Stimulated activated CD4-positive, alpha-beta T cell treated with anti-CD3 and anti-CD28 coated beads, Interleukin-4, amount 100 ng/mL, for 4 hours (primary cell): ENCODE data around the gene SLC51A.
"Not testable (repeated sequence)": the region's sequence is repeated elsewhere in the genome, so short reads cannot be mapped to it uniquely, and the experiment has no call there.

Experiments
- DNase-seq, 2 experiments: peaks; one replicate each; pipeline ENCODE4 v3.0.0-alpha.2; 2020

The SLC51A gene

DNA sequence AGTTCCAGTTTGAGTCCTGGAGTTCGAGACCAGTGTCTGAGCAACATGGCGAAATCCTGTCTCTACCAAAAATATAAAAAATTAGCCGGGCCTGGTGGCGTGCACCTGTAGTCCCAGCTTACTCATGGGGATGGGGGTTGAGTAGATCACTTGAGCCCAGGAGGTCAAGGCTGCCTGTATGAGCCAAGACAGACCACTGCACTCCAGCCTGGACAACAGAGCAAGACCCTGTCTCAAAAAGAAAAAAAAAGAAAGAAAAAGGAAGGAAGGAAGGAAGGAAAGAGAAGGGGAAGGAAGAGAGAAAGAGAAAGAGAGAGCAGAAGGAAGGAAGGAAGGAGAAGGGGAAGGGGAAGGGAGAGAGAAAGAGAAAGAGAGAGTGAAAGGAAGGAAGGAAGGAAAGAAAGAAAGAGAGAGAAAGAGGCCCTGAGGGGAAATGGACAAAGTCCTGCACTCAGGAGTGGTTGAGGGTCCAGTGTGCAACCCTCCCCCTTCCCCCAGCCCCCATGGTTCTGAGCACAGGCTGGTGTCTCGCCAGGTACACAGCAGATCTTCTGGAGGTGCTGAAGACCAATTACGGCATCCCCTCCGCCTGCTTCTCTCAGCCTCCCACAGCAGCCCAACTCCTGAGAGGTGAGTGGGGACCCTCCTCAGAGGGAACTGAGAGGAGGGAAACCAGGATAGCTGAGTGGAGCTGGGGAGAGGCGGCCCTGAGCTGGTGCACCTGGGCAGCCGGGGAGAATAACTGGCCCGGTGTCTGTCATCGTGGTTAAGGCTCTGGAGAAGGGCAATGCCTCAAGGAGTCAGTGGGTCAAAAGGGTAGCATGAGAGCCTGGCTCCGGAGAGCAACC is 1.2 kb downstream of the SLC51A start:
- DNase-seq: no peak

DNA sequence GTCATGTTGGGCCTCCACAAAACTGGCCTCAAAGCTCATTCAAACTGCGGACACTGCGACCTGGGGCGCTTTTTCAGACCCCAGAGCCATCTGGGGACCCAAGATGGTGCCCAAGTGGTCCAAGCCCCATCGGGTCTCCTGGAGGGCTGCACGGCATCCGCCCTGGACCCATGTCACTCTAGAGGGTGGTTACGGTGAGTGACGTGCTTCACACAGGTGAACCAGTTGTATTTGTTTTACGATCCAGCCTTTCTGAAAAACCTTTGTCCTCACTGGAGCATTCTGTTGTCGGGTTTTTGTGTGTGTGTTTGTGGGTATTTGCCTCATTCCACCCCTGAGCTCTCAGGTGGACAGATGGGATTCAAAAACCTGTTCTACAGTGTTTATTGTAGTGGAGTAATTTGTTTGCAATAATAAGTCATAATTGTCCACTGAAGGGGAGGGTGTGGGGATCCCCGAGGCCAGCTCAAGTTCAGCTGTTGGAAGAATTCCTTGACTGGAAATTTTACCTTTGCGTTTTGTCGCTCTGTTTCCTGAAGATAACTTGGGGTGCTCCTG is 1.9 kb downstream of the SLC51A start:
- DNase-seq: no peak

DNA sequence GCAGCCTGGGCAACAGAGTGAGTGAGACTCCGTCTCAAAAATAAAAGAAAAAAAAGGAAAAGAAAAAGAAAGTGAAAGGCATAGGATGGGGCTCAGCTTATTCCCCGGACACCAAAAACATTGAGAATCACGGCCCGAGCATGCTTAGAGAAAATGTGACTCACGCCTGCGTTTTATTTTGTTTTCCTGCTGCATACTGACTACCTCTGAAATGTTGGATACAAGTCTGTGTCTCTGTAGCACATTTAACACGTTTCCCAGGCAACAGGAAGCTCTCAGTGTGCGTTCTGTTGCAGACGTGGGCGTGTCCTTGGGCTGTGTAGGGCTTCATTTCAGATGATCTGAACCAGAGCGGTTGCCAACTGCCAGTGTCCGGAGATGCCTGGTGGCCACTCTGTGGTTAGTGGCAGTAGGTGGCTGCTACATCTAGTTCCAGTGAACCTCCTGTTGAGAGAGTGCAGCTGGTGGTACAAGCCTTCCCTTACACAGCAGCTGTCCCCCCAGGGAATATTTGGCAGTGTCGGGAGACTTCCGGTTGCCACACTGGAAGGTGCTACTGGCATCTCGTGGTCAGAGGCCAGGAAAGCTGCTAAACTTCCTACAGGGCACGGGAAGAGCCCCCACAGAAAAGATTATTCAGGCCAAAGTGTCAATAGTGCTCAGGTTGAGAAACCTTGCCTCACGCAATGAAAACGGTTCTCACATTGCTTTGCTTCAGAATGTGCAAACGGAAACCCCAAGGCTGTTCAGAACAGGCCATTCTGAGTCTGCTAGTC is 3.0 kb downstream of the SLC51A start:
- DNase-seq: peak; percentile 32 to 70

DNA sequence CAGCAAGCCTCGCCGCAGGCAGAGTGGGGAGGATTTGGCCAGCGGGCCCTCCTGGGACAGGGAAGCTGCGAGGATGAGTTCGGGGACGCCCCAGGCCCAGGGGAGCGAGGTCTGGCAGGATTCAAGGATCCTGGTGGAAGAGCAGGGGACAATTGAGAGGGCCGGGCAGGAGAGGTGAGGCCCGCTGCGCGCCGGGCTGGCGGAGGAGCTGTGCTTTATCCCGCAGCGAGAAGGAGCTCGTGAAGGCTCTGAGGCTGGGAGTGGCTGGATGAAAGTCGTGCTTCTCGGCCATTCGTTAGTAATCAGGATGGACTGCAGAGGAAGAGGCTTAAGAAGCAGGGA is 3.6 kb downstream of the SLC51A start:
- DNase-seq: no peak

DNA sequence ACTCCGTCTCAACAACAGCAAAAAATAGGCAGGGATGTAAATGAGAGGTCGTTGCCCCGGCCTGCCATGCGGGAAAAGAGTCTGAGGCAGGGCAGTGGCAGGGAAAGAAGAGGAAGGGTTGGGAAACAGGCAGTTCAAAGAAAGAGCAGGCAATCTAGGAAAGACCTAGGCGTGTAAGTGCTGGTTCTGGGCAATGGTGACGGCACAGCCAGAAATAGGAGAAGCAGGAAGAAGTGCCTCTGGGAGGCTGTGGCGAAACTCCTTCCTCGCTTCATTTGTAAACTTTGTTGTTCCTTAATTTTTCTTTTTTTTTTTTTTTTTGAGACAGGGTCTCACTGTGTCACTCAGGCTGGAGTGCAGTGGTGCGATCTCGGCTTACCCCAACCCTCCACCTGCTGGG is 4.3 kb downstream of the SLC51A start:
- no peak for DNase-seq

DNA sequence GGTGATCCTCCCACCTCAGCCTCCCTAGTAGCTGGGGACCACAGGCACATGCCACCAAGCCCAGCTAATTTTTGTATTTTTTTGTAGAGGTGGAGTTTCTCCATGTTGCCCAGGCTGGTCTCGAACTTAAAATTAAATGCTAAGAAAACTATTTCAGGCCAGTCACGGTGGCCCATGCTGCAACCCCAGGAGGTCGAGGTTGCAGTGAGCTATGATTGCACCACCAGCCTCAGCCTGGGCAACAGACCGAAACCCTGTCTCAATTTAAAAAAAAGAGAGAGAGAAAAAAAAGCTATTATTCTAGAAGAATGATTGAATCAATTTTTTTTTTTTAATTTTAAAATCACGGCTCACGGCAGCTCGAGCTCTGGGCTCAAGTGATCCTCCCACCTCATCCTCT is 4.7 kb downstream of the SLC51A start:
- no peak for DNase-seq

DNA sequence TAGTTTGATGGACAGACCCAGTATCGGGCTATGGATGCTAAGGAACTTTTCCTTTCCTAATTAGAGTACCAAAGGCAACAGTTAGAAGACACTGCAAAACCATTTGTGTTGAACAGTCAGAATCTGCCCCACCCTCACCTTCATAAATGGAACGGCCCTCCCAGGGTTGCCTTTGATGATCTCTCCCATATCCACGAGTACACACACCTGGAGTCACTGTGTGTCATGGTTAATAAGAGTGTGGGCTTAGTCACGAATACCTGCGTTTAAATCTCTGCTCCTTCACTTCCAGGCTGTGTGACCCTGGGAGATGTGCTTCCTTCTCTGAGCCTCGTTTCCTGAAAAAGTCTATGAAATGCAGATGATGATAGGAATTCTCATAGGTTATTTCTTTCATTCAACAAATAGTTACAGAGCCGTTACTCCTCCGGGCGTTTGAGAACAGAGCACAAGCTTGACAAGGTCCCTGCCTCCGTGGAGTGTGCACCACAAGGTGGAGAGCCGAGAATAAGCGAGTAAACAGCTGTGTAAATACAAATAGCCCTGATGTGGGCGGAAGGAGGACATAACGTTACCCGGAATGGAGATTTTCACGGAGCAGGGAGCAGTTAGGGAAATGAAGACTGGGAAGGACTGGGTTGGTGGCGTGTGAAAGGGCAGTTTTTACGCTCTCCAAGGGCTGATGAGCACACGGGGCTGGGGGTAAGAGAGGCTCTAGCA is 6.7 kb downstream of the SLC51A start:
- no peak for DNase-seq

DNA sequence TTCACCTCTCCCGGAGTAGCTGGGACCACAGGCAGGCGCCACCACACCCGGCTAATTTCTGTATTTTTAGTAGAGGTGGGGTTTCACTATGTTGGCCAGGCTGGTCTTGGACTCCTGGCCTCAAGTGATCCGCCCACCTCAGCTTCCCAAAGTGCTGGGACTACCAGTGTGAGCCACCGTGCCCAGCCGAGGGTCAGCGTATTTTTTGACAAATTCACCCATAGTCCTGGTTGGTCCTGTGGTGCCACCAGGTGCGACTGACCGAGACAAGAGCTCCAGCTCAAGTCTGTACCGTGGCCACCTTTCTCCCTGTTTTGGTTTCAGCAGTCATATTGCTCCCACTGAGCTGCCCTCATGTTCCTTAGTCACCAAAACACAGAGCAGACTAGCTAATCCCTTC is 8.8 kb downstream of the SLC51A start:
- DNase-seq: no peak

DNA sequence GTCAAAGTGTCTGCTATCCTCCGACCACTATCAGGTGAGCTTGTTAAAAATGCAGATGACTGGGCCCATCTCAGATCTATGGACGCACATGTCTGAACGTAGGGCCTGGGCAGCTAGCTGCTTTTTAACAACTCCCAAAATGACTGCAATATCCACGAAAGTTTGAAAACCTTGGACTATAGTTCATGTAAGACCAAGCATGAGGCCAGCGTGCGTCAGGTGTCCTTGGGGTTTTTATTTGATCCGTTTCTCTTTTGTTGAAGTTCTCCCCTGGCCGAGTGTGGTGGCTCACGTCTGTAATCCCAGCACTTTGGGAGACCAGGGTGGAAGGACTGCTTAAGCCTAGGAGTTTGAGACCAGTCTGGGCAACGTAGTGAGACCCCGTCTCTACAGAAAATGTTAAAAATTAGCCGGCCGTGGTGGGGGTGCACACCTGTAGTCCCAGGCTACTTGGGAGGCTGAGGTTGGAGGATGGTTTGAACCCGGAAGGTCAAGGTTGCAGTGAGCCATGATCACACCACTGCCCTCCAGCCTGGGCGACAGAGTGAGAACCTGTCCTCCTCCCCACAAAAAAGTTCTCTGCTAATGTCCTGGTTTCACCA is 9.5 kb downstream of the SLC51A start:
- no peak for DNase-seq

DNA sequence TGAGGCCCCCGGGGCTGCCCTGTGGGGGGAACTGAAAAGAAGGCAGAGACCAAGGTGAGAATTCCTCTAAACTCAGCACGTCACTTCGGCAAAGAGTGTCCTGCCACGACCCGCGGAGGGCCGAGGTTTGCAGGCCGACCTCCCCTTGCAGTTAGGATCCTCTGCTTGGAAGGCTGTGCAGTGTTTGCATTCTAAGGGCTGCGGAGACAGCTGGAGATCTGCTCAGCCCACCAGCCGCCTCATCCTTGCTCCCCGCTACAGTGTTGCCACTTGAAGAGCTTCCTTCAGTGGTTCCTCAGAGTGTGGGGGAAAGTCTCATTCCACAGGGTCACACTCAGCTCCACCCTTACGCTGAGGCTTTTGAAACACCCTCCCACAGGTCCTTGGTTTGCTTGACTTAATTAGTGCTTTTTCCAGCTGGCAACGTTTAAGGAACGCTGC is 10.8 kb downstream of the SLC51A start:
- DNase-seq: no peak

DNA sequence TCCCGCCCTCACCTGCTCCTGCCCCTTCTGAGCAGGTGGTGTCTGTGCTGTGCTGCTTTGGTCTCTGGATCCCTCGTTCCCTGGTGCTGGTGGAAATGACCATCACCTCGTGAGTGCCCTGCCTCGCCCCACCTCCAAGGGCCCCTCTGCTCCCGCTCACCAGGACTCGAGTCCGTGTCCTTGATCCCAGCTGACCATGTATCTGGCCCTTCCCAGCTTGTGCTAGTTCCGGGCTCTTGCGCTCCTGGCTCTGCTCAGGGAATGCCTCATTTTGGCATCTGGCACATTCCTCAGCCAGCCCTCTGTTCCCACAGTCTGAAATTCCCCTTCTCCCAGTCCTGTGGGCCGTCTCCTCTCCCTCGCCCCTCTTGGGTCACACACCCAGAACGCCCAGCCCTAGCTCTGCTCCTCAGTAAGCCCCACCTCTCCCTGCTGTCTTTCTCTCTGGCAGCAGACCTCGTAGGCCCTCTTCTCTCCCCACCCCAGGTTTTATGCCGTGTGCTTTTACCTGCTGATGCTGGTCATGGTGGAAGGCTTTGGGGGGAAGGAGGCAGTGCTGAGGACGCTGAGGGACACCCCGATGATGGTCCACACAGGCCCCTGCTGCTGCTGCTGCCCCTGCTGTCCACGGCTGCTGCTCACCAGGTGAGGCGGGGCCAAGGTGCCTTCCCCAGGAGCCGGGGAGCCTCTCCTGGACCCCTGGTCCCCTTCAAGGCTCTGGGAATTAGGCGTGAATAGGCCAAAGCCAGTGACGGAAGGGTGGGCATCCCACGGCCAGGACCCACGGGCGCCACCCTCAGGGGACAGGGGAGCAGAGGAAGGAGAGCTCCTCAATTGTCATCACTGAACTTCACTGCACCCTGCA is 11.5 kb downstream of the SLC51A start:
- DNase-seq: no peak

DNA sequence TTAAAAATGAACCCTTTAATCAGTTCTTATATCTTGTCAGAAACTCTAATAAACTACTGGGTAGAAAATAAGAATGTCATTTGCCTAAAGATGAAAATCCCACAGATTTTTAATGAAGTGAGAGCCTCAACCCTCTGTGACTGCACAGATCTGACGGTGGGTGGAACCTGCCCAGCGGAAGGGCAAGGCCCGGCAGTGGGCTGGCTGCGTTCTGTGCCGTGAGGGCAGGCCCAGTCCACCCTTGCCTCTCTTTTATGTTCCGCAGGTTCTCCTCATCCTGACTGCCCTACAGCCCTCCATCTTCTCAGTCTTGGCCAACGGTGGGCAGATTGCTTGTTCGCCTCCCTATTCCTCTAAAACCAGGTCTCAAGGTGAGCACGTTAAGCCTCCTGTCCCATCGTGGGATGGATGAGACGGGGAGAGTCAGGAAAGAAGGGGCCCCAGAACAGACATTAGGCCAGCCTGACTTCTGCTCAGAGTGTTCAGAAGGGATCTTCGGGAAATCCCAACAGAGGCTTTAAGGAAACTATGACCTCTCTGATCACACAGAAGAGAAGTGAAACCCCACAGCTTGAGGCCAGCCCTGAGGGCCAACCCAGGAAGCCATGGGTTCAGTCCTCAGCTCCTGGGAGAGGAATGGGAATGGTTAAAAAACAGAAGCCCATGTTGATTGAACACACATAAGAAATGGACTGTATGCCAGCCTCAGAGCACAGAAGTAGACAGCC is 16.0 kb downstream of the SLC51A start:
- no peak for DNase-seq

DNA sequence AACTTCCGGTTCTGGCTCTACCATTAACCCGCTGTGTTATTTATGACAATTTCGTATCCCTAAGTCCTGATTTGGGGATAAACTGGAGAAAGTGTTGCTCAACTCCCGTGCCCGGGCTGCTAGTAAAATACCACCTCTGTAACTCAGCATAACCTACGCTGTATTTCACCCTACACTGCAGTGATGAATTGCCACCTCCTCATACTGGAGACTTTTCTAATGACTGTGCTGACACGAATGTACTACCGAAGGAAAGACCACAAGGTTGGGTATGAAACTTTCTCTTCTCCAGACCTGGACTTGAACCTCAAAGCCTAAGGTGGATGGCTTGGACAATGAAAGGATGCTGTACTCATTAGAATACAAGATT is 16.5 kb downstream of the SLC51A start:
- DNase-seq: no peak

DNA sequence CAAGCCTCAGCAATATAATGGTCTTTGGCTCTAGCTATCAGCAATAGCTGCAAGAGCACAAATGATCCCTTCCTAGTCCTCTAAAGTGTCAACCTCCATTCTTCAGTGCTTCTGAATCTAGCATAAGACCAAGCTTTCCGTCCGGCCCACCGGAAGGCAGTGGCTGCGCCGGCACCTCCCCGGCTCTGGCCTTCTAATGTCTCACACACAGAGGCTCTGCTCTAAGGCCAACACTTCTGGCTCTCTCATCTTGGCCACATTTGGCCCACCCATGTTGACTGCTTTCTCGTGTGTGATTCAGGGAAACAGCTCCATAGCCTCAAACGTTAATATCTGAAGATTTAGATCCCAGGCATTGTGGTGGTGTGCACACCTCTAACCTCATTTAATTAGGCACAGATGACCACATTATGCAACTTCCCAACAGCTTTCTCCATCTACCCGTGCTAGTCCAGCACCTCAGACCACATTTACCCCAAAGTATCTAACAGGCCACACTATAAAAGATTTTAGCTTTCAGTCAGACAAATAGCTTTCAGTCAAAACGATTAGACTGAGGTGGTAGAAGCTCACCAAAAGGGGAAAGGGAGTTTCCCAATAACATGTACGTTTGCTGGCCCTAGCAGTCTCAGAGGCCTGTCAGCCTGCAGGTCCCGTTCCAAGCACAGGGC is 19.3 kb downstream of the SLC51A start:
- no peak for DNase-seq

DNA sequence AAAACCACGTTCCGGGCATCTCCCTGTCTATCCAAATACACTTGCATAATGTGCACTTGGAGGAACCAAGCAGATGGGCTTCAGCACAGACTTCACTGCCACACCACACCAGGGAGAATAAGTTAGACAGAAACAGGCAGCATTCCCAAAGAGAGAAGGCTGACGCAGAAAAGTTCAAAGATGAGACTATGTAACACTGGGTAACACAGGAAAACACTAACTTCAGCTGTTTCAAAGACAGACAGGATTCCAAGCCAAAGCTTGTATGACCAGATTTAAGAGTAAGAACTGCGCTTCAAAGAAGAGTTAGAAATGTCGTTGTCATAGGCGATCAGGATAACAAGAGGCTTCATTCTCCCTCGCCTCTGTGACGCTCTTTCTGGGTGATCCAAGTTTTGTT is 19.9 kb downstream of the SLC51A start:
- DNase-seq: no peak

DNA sequence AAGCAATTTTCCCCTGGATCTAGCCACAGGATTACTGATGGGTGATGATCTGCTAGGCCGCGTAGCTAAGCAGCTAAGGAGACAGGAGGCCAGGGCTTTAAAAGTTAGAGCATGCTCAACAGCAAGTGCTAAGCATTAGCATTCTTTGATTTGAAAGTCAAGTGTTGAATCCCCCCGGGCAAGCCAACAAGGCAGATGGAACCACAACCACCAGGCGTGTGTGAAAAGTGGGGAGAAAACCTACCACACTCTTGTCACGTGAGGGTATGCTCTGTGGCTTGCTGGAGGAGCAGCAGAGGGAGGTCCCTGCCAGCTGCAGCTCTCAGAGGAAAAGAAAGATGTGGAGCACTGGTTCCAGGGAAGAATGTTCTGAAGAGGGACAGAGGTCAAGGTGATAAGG is 20.9 kb downstream of the SLC51A start:
- no peak for DNase-seq

DNA sequence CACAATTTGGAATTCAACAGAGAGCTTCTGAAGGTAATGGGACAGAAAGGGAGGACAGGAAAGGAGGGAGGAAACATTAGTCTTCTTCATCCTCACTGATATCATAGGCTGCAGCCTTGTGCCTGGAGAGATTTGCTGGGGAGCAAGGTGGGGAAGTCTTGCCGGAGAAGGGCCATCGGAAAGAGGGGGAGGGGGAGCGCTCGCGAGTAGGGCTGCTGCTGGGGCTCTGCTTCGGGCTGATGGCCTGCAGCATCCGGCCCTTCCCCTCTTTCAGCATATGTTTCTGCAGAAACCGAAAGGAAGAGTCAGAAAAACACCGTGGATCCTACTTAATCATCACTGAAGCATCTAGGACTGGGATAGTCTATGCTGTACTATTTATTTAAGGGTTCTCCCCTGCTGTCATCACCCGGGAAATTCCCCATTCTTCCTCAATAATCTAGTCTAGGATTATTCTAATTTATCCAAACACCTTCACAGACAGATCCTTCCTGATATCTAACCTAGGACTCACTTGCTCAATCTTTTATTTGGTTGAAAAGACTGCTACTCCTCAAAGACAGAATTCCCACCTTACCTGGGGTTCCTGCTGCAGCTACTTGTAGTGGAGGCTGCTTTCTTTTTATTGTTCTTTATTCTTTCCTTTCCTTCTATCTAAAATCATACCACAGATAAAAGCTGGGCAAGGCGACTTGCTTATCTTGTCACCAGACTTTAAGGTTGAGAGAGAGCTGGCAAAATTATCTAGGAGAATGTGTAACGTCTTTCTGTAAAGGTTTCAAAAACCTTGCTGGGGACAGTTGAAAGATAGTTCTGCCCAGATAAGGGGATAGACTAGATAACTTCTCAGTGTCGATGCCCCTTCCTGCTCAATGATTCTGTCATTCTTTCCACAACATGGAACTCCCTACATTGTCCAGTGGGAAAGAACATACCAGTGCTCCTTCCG is 22.6 kb downstream of the SLC51A start:
- DNase-seq: no peak

DNA sequence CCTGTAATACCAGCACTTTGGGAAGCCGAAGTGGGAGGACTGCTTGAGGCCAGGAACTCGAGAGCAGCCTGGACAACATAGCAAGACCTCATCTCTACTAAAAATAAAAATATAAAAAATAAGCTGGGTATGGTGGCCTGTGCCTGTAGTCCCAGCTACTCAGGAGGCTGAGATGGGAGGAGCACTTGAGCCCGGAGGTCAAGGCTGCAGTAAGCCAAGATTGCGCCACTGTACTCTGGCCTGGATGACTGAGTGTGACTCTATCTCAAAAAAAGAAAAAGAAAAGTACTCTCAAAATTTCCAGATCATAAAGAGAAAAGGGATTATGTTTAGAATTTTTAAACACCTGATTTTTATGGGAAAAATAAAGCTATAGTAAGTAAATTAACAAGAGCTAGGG is 24.1 kb downstream of the SLC51A start:
- DNase-seq: no peak

DNA sequence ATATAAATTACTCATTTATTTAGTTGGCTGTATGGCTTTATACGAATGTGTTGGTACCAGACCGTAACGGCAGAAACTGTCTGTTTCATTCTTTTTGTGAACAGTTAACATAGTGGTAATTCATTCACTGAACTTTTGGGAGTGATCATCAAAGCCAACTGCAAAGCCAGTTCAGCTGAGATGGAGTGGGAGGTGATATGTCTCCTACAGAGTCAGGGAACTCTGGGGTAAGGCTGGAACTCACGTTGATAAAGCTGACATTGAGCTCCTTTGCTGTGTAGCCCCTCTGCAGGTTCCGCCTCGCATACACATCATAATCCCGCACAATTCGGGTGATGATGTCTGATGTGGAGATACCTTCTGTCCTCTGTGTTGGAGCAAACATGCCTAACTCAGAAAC is 25.4 kb downstream of the SLC51A start:
- DNase-seq: no peak

DNA sequence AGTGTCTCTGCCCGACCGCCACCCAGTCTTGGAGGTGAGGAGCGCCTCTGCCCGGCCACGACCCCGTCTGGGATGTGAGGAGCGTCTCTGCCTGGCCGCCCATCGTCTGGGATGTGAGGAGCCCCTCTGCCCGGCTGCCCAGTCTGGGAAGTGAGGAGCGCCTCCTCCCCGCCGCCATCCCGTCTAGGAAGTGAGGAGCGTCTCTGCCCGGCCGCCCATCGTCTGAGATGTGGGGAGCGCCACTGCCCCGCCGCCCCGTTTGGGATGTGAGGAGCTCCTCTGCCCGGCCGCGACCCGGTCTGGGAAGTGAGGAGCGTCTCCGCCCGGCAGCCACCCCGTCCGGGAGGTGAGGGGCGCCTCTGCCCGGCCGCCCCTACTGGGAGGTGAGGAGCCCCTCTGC is 27.8 kb downstream of the SLC51A start:
- not testable (repeated sequence) for DNase-seq
